ENCODE results near the gene NLRP10. TPM values are rescaled to one million over a fixed set of nuclear protein-coding genes. Genes with fewer than 3 reads are reported as not detected.

Gene NLRP10
- total and polyA plus RNA-seq, 2 donors (not counting 3 experiments of a cell fraction or from before 2014, with no cell fraction given): not detected

DNA sequence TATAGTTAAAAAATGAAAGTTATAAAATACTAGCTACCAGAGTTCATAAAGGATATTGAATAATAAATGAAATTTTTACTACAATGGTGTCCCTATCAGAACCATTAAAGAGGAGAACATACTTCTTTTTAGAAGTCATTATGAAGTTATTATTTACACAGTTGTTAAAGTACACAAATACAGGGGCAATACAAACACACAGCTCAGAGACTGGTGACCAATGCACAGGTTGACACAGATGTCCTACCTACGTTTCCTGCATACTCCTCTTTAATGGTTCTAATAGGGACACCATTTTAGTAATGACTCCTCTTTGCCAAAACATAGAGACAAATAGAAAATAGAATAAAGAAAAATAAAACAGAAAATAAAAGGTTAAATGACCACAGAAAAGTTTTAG, 10.1 kb downstream of the NLRP10 start:
- no peak for TF ChIP-seq POLR2AphosphoS5 (IDR thresholded peaks at IDR 0.05; ENCODE audit: insufficient read depth, low read depth, low read length)
- no peak for TF ChIP-seq FOS (IDR thresholded peaks at IDR 0.05; ENCODE audit: borderline replicate concordance, insufficient read depth, low read length)
- no peak for TF ChIP-seq EZH2 (IDR thresholded peaks at IDR 0.05; ENCODE audit: borderline replicate concordance, low read depth, low read length, severe bottlenecking)
- TF ChIP-seq, protein P1, sequence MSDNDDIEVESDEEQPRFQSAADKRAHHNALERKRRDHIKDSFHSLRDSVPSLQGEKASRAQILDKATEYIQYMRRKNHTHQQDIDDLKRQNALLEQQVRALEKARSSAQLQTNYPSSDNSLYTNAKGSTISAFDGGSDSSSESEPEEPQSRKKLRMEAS (IDR thresholded peaks at IDR 0.05; ENCODE audit: insufficient read depth, insufficient read length): no peak
- TF ChIP-seq MYC (IDR thresholded peaks at IDR 0.05; ENCODE audit: low read depth, low read length): no peak
- TF ChIP-seq, protein P2, sequence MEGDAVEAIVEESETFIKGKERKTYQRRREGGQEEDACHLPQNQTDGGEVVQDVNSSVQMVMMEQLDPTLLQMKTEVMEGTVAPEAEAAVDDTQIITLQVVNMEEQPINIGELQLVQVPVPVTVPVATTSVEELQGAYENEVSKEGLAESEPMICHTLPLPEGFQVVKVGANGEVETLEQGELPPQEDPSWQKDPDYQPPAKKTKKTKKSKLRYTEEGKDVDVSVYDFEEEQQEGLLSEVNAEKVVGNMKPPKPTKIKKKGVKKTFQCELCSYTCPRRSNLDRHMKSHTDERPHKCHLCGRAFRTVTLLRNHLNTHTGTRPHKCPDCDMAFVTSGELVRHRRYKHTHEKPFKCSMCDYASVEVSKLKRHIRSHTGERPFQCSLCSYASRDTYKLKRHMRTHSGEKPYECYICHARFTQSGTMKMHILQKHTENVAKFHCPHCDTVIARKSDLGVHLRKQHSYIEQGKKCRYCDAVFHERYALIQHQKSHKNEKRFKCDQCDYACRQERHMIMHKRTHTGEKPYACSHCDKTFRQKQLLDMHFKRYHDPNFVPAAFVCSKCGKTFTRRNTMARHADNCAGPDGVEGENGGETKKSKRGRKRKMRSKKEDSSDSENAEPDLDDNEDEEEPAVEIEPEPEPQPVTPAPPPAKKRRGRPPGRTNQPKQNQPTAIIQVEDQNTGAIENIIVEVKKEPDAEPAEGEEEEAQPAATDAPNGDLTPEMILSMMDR (IDR thresholded peaks at IDR 0.05; ENCODE audit: extremely low read depth in 1 of 2, insufficient read depth in 1 of 2, low read depth in 1 of 2, low read length in 2 of 2): no peak
- no peak for TF ChIP-seq POLR2A (IDR thresholded peaks at IDR 0.05; ENCODE audit: low read depth, low read length)
- TF ChIP-seq JUN (IDR thresholded peaks at IDR 0.05; ENCODE audit: borderline replicate concordance, insufficient read depth, insufficient read length, low read depth): no peak
- TF ChIP-seq GATA2 (IDR thresholded peaks at IDR 0.05; ENCODE audit: insufficient read depth, insufficient read length, low read depth, low read length): no peak
- intact Hi-C loops (cut with micrococcal nuclease) (no loop called here), dilution Hi-C loops (cut with MboI; ENCODE audit: extremely low pct_ligation_motif_present, low sequenced_read_pairs) (no loop called here)
- no peak overlapping the region for H3K9ac ChIP-seq (replicated peaks; ENCODE audit: extremely low read depth, insufficient read depth, low read length)
- no peaks in the 10 kb centered on the region for H3K36me3 ChIP-seq (ENCODE audit: control insufficient read depth in 2 of 2, extremely low read depth in 1 of 2, insufficient read depth in 2 of 2, low read length in 2 of 2)
- no peaks in the 10 kb centered on the region for H3K4me1 ChIP-seq (ENCODE audit: control insufficient read depth, extremely low read depth, insufficient read depth, low read length)
- ChIA-PET CTCF (no interaction called here), POLR2A (no interaction called here)
- H3K4me2 ChIP-seq (ENCODE audit: insufficient read depth, low read length): no peak overlapping the region
- H3K27me3 ChIP-seq (ENCODE audit: control insufficient read depth in 2 of 2, insufficient read depth in 2 of 2, low read length in 2 of 2): peaks cover 0 to 8% of the 10 kb centered on the region in 2 experiments
- no peak overlapping the region for H2AFZ ChIP-seq (ENCODE audit: low read depth, low read length)
- no TSS peak for BruUV-seq (replicated peaks)
- H3K4me3 ChIP-seq (replicated peaks in 1 of 3; ENCODE audit: insufficient read depth in 1 of 3, low read depth in 1 of 3, low read length in 3 of 3): no peak overlapping the region
- H3K9me1 ChIP-seq (replicated peaks; ENCODE audit: control insufficient read depth, extremely low read depth, insufficient read depth, low read length): no peaks in the 10 kb centered on the region
- FAIRE-seq: no peak
- H3K27ac ChIP-seq (ENCODE audit: insufficient read depth, low read depth, low read length): no peak overlapping the region
- H4K20me1 ChIP-seq (replicated peaks; ENCODE audit: control insufficient read depth, extremely low read depth, insufficient read depth, low read length): no peaks in the 10 kb centered on the region
- no peaks in the 10 kb centered on the region for H3K9me3 ChIP-seq (replicated peaks; ENCODE audit: control insufficient read depth, insufficient read depth, low read length)
- H3K79me2 ChIP-seq (ENCODE audit: control insufficient read depth, insufficient read depth, low read length): no peaks in the 10 kb centered on the region
- no peak for DNase-seq (ENCODE audit: low read depth, low spot score)

Measured in endothelial cell of umbilical vein (primary cell).